Measurements from ENCODE around the gene CHL1.

Gene CHL1

GRCh38 chr3:414063-414462 lies 217.5 kb downstream of the CHL1 start:
- no peak for TF ChIP-seq CTCF (IDR thresholded peaks at IDR 0.05; ENCODE audit: low read depth, low read length)
- TF ChIP-seq MYC (IDR thresholded peaks at IDR 0.05; ENCODE audit: low read depth, low read length): no peak
- TF ChIP-seq MAX (IDR thresholded peaks at IDR 0.05; ENCODE audit: low read depth, low read length): no peak
- TF ChIP-seq POLR2A (IDR thresholded peaks at IDR 0.05; ENCODE audit: extremely low read depth, insufficient read length): no peak
- peak; percentile 10 for DNase-seq (ENCODE audit: low read depth)

GRCh38 chr3:418239-418929 lies 221.8 kb downstream of the CHL1 start:
- H3K4me3 ChIP-seq (ENCODE audit: low read depth, low read length): no peak overlapping the region
- TF ChIP-seq CTCF (IDR thresholded peaks at IDR 0.05; ENCODE audit: low read depth, low read length) (no peak), POLR2A (IDR thresholded peaks at IDR 0.05; ENCODE audit: extremely low read depth, insufficient read length) (no peak)

More at GRCh38 chr3:414063-414462, 217.5 kb downstream of the CHL1 start:
- H3K4me3 ChIP-seq (ENCODE audit: low read depth, low read length): no peak overlapping the region

GRCh38 chr3:420584-420983 lies 224.0 kb downstream of the CHL1 start:
- no peak overlapping the region for H3K4me3 ChIP-seq (ENCODE audit: low read depth, low read length)
- no peak for DNase-seq (ENCODE audit: low read depth)
- TF ChIP-seq POLR2A (IDR thresholded peaks at IDR 0.05; ENCODE audit: extremely low read depth, insufficient read length): no peak
- no peak for TF ChIP-seq CTCF (IDR thresholded peaks at IDR 0.05; ENCODE audit: low read depth, low read length)
- TF ChIP-seq MYC (IDR thresholded peaks at IDR 0.05; ENCODE audit: low read depth, low read length): no peak
- TF ChIP-seq MAX (IDR thresholded peaks at IDR 0.05; ENCODE audit: low read depth, low read length): no peak

More at GRCh38 chr3:418239-418929, 221.8 kb downstream of the CHL1 start:
- no peak for DNase-seq (ENCODE audit: low read depth)

- DNase-seq (ENCODE audit: low read depth): no peak
- TF ChIP-seq MYC (IDR thresholded peaks at IDR 0.05; ENCODE audit: low read depth, low read length) (no peak), CTCF (IDR thresholded peaks at IDR 0.05; ENCODE audit: low read depth, low read length) (no peak), POLR2A (IDR thresholded peaks at IDR 0.05; ENCODE audit: extremely low read depth, insufficient read length) (no peak), MAX (IDR thresholded peaks at IDR 0.05; ENCODE audit: low read depth, low read length) (no peak)
- no peak overlapping the region for H3K4me3 ChIP-seq (ENCODE audit: low read depth, low read length)
These were observed 228.5 kb downstream of the CHL1 start for GRCh38 chr3:425079-425478.

GRCh38 chr3:426072-426471 lies 229.5 kb downstream of the CHL1 start:
- TF ChIP-seq CTCF (IDR thresholded peaks at IDR 0.05; ENCODE audit: low read depth, low read length) (no peak), POLR2A (IDR thresholded peaks at IDR 0.05; ENCODE audit: extremely low read depth, insufficient read length) (no peak), MYC (IDR thresholded peaks at IDR 0.05; ENCODE audit: low read depth, low read length) (no peak), MAX (IDR thresholded peaks at IDR 0.05; ENCODE audit: low read depth, low read length) (no peak)
- H3K4me3 ChIP-seq (ENCODE audit: low read depth, low read length): no peak overlapping the region
- no peak for DNase-seq (ENCODE audit: low read depth)

Measured in NB4 (cell line).